NB4 (cell line): Measurements from ENCODE around the gene C16orf87.

Source experiments
- DNase-seq: peaks from one replicate; pipeline ENCODE4 v3.0.0; 2010; ENCODE audit warnings: low read depth
- H3K4me3 ChIP-seq: one replicate; pipeline ENCODE4 v1.5.1; 2011; ENCODE audit warnings: mild to moderate bottlenecking, low read depth, low read length, moderate library complexity
- CTCF ChIP-seq: IDR thresholded peaks from one replicate; pipeline ENCODE4 v1.5.1; 2012; ENCODE audit warnings: low read depth, low read length
- MAX ChIP-seq: IDR thresholded peaks from 2 replicates; pipeline ENCODE4 v1.6.1; 2011; ENCODE audit warnings: low read depth, low read length
- MYC ChIP-seq: IDR thresholded peaks from 2 replicates; pipeline ENCODE4 v1.6.1; 2011; ENCODE audit warnings: low read depth, low read length
- POLR2A ChIP-seq: IDR thresholded peaks from 2 replicates; pipeline ENCODE4 v1.6.1; 2011; ENCODE audit warnings: mild to moderate bottlenecking; ENCODE audit not compliant: insufficient read length; ENCODE audit errors: extremely low read depth

Gene C16orf87

DNA sequence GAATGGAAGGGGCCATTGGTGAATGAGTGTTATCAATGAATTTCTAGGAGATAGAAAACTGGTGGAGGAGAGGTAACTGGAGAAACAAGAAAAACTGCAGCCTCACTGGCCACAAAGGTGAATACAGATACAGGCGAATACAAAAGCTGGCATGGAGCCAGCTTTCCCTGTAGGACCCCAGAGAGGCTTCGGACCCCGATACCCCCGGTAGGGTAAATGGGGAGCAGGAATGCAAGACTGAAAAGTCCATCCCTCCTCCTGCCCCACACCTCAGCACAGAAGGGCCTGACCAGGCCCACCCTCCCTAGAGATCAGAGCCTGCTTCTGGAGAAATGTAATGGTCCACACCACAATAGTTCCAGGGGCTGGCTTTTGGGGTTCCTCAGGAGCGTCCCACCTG is 78.0 kb downstream of the C16orf87 start:
- H3K4me3 ChIP-seq: no peak overlapping the region
- DNase-seq: no peak
- TF ChIP-seq POLR2A (no peak), MAX (no peak)

DNA sequence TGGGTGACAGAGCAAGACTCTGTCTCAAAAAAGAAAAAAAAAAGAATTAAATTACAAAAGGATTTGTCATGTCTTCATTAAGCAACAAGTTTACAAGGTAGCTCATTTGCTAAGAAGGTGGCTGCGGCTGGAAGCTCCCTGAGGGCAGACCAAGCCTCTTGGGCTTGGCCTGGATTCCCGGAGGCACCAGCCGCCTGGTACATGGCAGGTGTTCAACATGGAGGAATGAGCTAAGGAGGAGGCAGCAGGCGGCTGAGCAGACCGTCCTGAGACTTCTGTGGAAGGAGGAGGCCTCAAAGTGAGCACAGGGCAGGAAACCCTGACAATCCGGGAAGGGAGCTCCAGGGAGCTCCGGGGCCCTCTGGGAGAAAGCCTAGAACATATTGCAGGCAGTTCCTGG is 79.6 kb downstream of the C16orf87 start:
- DNase-seq: no peak
- no peak overlapping the region for H3K4me3 ChIP-seq
- TF ChIP-seq POLR2A: no peak
- no peak for TF ChIP-seq MAX
- TF ChIP-seq CTCF: no peak
- no peak for TF ChIP-seq MYC

DNA sequence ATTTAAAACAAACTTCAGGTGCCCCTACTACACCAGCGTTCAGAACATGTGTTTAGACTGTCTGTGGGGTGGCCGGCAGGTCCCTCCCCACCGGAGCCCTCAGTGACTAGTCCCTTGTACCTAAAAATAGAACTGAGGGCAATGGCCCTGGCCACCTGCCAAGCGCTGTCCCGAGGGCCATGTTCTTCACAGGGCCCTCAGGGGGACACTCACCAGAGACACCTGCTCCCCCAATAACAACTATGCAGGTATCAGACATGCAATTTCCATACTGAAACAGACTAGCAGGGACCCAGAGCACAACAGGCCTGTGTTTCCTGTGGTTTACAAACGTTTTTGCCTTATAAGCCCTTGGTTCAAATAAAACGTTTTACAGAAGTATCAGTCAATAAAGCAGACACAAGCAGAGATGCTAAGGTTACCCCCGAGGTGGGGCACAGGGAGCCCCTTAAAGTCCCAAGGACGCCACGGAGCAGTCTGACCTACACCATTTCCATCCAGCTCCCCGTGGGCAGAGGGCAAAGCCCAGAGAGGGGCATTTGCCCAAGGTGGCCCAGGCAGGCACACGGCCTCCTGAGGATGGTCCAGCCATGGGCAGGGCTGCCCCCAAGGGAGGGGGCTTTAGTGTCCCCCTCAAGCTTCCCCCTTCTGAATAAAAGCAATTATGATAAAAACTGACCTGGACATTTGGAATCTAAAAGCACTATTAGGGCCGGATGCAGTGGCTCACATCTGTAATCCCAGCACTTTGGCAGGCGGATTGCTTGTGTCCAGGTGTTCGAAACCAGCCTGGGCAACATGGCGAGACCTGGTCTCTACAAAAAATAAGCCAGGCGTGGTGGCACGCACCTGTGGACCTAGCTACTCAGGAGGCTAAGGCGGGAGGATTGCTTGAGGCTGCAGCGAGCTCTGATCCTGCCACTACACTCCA is 81.9 kb downstream of the C16orf87 start:
- DNase-seq: no peak
- no peak overlapping the region for H3K4me3 ChIP-seq
- no peak for TF ChIP-seq POLR2A
- TF ChIP-seq MAX: no peak
- no peak for TF ChIP-seq MYC
- TF ChIP-seq CTCF: no peak

DNA sequence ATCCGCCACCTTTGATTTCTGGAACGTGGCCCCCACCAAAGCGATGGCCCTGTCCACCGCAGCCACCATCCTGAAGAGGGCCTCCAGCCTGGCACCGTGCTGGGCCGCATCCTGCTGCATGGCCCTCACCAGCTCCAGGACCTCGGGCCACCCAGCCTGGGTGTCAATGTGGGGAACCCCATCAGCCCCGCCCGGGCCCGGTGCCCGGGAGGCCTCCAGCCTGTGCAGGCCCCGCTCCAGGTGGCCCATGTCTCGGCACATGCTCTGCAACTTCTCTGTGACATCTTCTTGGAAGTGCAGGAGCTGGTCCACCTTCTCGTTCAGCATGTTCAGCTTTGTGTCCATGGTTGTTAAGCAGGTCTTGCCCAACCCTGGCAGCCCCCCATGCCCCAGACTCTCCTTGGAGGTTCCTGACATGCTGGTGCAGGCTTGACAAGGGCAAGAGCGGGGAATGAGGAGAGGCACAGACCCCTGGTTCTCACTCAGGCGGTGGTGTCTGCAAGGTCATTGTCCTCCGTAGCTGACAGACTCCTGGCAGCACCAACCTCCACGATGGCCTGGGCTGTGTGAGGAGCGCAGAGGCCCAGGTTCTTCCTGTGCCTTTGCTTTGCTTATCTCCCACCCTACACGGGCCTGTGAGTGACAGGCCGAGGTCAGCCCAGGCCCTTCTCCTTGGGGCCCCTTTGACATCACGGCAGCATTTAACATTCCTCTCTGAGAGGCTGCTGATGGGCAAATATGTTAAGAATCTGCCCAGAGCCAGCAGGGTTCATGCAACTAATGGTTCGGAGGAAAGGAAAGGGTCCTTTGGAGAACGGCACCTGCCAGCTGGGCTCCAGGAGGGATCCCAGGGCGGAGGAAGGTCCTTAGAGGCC is 83.0 kb downstream of the C16orf87 start, which contains the start of gene MYLK3:
TSS of gene MYLK3 (minus strand) at position 568 of the 875 bp plus-strand sequence. CDS start at position 417, 151 bp downstream.
- TF ChIP-seq CTCF: no peak
- TF ChIP-seq MAX: no peak
- TF ChIP-seq POLR2A: no peak
- TF ChIP-seq MYC: no peak
- no peak for DNase-seq
- H3K4me3 ChIP-seq: no peak within 1 kb of the TSS

- TF ChIP-seq MYC (no peak), CTCF (no peak), MAX (no peak), POLR2A (no peak)
- no peak for DNase-seq
These were observed 83.9 kb downstream of the C16orf87 start for GRCh38 chr16:46746821-46747776.

More at GRCh38 chr16:46746821-46747776, 83.9 kb downstream of the C16orf87 start:
- H3K4me3 ChIP-seq: no peak overlapping the region
